Progenitor cell of endocrine pancreas (in vitro differentiated cells): Measurements from ENCODE around the gene MYH16. TPM values are rescaled to one million over a fixed set of nuclear protein-coding genes. Genes with fewer than 3 reads are reported as not detected.
"Not testable (repeated sequence)": the region's sequence is repeated elsewhere in the genome, so short reads cannot be mapped to it uniquely, and the experiment has no call there.

Source experiments
- DNase-seq: peaks from one replicate; pipeline ENCODE4 v3.0.0; 2021; ENCODE audit warnings: low spot score; ENCODE audit not compliant: unreplicated experiment
- H3K27ac Mint-ChIP-seq: 2 replicates; pipeline ENCODE4 v1.8.0; 2021; ENCODE audit warnings: mild to moderate bottlenecking, moderate library complexity, mixed read lengths
- H3K27me3 Mint-ChIP-seq: 2 replicates; pipeline ENCODE4 v1.8.0; 2021; ENCODE audit warnings: mixed read lengths
- H3K36me3 Mint-ChIP-seq: 2 replicates; pipeline ENCODE4 v1.8.0; 2022; ENCODE audit warnings: mixed read lengths; ENCODE audit not compliant: insufficient read depth
- H3K4me1 Mint-ChIP-seq: 2 replicates; pipeline ENCODE4 v1.8.0; 2021; ENCODE audit warnings: low read depth, mixed read lengths
- H3K4me3 Mint-ChIP-seq: 2 replicates; pipeline ENCODE4 v1.8.0; 2021; ENCODE audit warnings: low read depth, mild to moderate bottlenecking, moderate library complexity, mixed read lengths
- H3K9me3 Mint-ChIP-seq: 2 replicates; pipeline ENCODE4 v1.8.0; 2021; ENCODE audit warnings: low read depth, mixed read lengths
- CTCF ChIP-seq: fragments of 200-600 bp; sonication (generic); IDR thresholded peaks from one replicate; pipeline ENCODE4 v1.5.0; 2021; ENCODE audit warnings: antibody characterized with exemption, mild to moderate bottlenecking; ENCODE audit not compliant: unreplicated experiment
- total RNA-seq: library from RNA; stranded (reverse); gene quantifications from 2 replicates; pipeline ENCODE4 v1.2.1, GENCODE V29; 2021

MYH16 gene
- total RNA-seq, 1 donor from 2014 or later = not detected

GRCh38 chr7:99344061-99344647 is 71.5 kb downstream of the MYH16 start:
- peaks cover 25% of the 10 kb centered on the region for H3K36me3 Mint-ChIP-seq
- no peak overlapping the region for H3K4me3 Mint-ChIP-seq
- TF ChIP-seq CTCF = no peak
- H3K27ac Mint-ChIP-seq = peak overlapping the region; percentile 30
- no peaks in the 10 kb centered on the region for H3K9me3 Mint-ChIP-seq
- no peaks in the 10 kb centered on the region for H3K4me1 Mint-ChIP-seq
- no peak for DNase-seq
- no peaks in the 10 kb centered on the region for H3K27me3 Mint-ChIP-seq

- peaks cover 23% of the 10 kb centered on the region for H3K36me3 Mint-ChIP-seq
- not testable (repeated sequence) for H3K9me3 Mint-ChIP-seq, H3K27me3 Mint-ChIP-seq, H3K4me3 Mint-ChIP-seq, H3K27ac Mint-ChIP-seq, H3K4me1 Mint-ChIP-seq, DNase-seq
These were observed 78.0 kb downstream of the MYH16 start for GRCh38 chr7:99350641-99351040.

GRCh38 chr7:99352247-99352646 is 79.6 kb downstream of the MYH16 start:
- TF ChIP-seq CTCF = no peak
- H3K4me1 Mint-ChIP-seq = no peaks in the 10 kb centered on the region
- H3K9me3 Mint-ChIP-seq = no peaks in the 10 kb centered on the region
- no peaks in the 10 kb centered on the region for H3K27me3 Mint-ChIP-seq
- no peak for DNase-seq
- no peak overlapping the region for H3K27ac Mint-ChIP-seq
- peaks cover 26% of the 10 kb centered on the region for H3K36me3 Mint-ChIP-seq
- no peak overlapping the region for H3K4me3 Mint-ChIP-seq

GRCh38 chr7:99355098-99355497 is 82.5 kb downstream of the MYH16 start:
- no peaks in the 10 kb centered on the region for H3K27me3 Mint-ChIP-seq
- H3K9me3 Mint-ChIP-seq = no peaks in the 10 kb centered on the region
- H3K27ac Mint-ChIP-seq = no peak overlapping the region
- no peak for DNase-seq
- peaks cover 30% of the 10 kb centered on the region for H3K36me3 Mint-ChIP-seq
- H3K4me3 Mint-ChIP-seq = no peak overlapping the region
- H3K4me1 Mint-ChIP-seq = no peaks in the 10 kb centered on the region
- no peak for TF ChIP-seq CTCF

- H3K4me3 Mint-ChIP-seq = no peak overlapping the region
- no peak for TF ChIP-seq CTCF
- no peak overlapping the region for H3K27ac Mint-ChIP-seq
- no peaks in the 10 kb centered on the region for H3K9me3 Mint-ChIP-seq
- DNase-seq = no peak
- H3K27me3 Mint-ChIP-seq = no peaks in the 10 kb centered on the region
- no peaks in the 10 kb centered on the region for H3K4me1 Mint-ChIP-seq
- H3K36me3 Mint-ChIP-seq = peaks cover 27% of the 10 kb centered on the region
These were observed 85.3 kb downstream of the MYH16 start for GRCh38 chr7:99357701-99358490.

GRCh38 chr7:99358521-99358920 is 85.9 kb downstream of the MYH16 start:
- H3K4me1 Mint-ChIP-seq, H3K27me3 Mint-ChIP-seq, H3K9me3 Mint-ChIP-seq, DNase-seq, H3K4me3 Mint-ChIP-seq, H3K27ac Mint-ChIP-seq: not testable (repeated sequence)
- H3K36me3 Mint-ChIP-seq = peaks cover 27% of the 10 kb centered on the region
